ENCODE data around the gene FOXM1.

The FOXM1 gene

DNA sequence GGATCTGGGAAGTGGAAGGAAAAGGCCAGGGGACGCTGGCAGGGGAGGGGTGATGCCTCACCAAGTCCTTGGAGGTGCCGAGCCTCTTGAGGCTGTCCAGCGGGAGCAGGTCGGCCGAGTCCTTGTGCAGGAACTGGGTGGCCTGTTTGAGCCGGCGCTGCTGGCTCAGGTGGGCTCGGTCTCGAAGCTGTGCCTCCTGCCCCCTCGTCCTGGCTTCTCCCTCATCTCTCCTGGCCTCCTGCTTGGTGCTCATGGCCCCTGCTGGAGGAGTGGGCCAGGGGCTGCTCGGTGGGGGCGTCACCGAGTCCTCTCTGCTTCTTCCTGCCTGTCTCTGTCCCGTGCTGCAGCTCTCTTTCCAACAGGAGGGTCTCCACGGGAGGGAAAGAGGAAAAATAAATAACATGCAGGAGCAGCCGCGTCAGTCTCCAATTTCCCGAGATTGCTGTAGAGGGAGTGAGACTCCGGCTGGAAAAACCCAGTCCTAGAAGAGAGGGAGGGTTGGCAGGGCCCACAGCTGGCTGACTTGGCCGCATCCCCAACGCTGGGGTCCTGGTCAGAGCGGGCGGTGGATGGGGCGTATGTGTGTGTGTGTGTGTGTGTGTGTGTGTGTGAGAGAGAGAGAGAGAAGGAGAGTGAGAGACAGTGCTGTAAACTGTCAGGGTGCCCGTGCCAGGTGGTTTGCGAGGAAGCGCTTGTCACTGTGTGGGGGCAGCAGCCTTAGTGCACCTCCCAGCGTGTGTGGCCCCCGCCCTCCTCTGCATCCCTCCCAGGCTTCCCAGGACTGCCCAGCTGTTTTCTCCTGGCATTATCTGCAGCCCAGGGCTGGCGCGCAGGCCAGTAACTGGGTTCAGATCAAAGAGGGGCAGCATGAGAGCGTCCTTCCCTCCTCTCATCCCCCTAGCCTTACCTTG, 42.1 kb downstream of the FOXM1 start, which contains the start of gene NRIP2:
Gene NRIP2 (minus strand): TSS at position 455 of the 911 bp plus-strand sequence. CDS start 52 bp downstream, at position 403.
- no peak for DNase-seq

DNA sequence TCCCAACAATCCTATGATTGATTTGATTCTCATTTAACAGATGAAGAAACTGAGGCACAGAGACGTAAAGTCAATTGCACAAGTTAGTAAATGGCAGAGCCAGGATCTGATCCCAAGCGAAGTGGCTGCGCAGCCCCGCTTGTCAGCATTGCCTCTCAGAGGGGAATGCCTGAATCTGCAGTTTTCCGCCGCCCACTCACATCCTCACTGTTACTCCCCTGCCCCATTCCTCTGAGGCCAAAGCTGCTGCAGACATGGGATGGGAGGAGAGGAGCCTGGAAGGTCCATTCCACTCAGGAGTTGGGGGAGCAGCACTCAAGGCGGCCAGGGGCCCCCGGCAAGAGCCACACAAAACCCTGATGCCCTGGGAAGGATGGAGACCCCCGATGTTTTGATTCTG, 43.2 kb downstream of the FOXM1 start:
- no peak for DNase-seq

DNA sequence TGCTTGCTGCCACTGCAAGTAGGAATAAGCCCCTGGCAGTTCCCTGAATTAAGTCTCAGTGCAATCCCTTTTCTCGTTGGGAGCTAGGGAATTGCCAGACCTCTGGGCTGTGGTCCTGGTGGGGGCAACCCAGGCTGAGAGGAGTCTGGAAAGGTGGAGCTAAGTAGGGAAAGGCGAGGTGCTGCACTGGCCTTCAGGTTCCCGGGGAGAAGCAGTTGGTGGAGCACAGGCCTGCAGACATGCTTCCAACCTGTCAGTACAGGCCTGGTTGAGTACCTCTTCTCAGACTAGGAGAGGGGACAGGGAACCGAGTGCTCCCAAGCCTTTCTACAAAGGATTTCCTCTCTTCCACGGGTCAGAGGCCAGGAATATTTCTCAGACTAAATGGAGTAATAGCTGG, 43.6 kb downstream of the FOXM1 start:
- DNase-seq, result no peak

DNA sequence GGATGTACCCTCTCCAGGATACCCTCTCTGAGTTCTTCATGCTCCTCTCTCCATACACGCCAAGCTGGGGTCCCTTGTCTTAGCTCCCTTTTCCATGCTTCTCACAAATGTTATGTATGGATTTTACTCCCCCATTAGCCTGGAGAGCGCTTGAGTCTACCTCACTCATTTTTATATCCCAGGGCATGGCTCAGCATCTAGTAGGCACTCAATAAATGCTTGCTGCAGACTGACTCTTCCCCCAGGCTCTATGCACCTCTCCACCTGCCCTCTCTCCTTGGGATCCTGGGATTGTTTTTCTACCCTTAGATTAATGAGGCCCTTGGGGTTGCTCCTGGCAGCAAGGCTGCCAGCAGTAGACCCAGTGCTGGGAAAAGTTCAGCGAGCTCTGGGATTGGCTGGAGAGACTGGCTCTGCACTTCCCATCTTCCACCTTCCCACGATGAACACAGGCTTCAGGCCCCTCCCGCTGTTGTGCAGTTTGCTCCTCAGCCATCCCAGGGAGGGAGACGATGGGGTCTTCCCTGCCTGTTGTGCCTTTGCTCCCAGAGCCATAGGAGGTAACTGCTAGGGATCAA, 44.3 kb downstream of the FOXM1 start:
- DNase-seq, result no peak

DNA sequence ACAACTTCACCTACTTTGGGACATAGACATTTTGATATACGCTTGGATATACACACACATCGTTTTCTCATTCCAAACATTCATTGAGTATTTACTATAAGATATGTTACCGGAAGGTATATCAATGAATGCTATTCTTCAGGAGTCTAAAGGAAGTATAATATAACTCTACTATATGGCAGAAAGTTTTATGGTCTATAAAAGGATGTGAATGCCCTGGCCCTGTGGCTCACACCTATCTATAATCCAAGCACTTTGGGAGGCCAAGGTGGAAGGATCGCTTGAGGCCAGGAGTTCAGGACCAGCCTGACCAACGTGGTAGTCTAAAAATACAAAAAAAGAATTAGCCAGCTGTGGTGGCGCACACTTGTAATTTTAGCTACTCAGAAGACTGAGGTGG, 47.7 kb downstream of the FOXM1 start:
- no peak for DNase-seq

DNA sequence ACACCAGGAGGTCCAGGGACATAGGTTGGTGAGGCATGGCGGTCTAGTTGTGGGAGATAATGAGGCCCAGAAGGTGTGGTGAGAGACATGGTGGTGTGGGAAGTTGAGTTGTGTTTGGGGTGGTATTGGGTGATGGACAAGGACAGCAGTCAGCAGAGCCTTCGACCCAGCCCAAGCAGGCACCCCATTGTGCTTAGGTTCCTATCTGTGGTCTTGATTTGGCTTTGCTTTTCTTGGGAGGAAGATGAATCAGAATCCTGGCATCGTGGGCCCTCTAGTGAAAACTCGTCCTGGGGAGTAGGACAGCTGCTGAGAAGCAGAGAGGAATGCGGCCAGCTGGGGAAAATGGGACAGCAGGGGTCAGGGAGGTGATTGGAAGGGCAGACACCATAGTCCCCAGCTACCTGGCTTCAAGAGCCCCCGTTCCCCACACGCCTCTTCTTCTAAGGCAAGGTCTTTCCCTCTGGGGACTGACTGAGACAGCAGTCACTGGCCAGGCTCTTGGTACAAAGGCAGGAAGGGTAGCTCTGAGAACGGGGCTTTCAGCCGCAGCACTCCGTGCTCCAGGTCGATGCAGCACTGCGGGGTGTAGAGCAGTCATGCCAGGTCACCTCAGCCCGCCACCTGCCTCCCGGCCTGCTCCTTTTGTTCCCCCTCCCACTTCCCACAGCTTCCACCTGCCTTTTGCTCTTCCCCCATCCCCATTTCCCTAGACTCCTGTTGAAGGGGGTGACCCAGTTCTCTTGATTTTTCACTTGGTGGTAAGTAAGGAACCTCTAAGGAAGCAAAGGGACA, 50.1 kb downstream of the FOXM1 start:
- no peak for DNase-seq

DNA sequence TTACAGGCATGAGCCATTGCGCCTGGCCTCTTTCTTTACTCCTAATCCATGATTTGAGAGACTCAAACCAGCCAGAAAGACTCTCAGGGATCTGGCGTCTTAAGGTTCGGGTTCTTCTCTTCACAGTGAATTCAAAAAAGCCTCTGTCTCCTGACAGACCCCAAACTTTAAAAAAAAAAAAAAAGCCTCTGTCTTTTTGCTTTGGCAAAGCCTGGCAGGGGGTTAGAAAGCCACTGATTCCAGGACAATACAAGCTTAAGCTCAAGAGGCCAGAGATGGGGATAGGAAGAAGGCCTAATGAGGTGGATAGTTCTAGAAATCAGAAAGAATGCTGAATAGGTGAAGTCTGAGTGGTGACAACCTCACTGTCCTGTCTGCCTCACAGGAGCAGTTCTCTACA, 50.9 kb downstream of the FOXM1 start:
- DNase-seq, result no peak

DNA sequence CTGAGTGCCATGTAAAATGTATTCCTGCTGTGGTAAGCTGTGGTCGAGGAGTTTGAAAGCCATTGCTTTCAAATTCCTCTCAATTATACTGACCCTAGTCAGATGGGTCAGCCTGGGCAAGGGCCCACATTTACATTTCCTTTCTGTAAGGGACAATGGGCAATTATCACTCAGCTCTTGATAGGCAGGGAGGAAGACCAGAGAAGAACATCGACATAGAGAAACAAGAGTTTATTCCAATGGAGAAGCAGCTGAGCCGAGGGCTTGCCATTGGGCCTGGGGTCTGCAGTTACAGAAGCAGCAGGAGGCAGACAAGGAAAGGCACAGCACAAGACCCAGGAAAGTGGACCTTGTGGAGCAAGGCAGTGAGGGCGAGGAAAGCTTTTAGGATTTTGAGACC, 51.8 kb downstream of the FOXM1 start:
- no peak for DNase-seq

DNA sequence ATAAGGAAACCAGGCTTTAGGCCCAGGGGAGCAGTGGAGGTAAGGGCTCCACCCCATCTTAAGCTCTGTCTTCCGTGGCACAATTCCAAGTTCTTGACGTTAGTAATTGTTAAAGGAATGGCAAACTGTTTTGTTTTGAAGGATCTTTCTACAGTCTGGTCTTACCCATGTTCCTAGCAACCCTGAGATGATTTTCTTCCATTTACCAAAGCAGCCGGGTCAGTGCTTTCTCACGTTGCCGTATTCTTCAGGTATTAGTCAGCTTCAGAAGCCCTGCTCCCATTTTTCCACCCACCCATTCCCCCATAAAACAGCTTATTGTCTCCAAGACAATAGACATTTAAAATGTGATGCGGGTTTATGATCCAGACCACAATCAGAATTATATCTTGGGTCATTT, 52.4 kb downstream of the FOXM1 start:
- DNase-seq, result no peak

DNA sequence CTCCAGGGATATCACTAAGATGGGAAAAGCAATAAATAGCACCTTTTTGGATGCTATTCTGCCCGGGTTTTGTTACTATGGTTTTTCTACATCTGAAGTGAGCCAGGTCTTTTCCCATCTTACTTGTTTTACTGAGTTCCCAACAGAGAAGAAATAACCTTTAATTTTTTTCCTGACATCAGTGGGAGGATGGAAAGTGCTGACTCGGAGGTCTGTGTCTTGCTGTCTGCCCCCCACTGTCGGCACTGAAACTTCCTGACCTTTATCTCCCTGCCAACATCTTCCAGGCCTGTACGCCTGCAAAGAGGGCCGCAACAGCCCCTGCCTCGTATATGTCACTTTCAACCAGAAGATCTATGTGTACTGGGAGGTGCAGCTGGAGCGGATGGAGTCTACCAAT, 53.5 kb downstream of the FOXM1 start:
- no peak for DNase-seq

DNA sequence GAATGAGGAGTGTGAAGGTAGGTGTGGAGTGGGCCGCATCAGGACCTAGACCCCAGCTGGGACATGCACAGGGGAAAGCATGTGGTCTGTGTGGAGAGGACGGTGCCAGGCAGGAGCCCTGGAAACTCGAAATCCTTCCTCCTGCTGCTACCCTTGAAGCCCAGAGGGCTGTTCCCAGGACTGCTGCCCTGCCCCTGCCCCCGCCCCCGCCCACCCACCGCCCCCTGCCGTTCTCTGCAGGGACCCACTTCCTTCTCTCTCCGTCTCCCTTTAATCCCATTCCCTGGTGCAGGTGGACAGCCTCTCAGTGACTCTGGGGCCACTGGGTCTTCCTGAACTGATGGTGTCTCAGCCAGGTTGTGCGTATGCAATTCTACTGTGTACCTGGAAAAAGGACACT, 56.5 kb downstream of the FOXM1 start:
- no peak for DNase-seq

DNA sequence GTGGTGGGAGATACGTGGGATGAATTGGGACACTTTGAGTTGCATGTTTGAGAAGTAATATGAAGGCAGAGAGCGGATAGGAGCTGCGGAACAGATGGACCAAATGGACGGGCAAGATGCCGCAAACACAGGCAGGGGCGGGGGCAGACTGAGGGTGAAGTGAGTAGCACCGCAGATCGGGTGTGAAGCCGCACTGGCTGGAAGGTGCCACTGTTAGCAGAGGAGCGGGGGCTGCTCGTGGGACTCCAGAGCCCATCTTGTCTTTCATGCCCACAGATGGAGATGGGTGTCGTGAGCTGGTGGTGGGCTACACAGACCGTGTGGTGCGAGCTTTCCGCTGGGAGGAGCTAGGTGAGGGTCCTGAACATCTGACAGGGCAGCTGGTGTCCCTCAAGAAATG, 57.2 kb downstream of the FOXM1 start:
- no peak for DNase-seq

DNA sequence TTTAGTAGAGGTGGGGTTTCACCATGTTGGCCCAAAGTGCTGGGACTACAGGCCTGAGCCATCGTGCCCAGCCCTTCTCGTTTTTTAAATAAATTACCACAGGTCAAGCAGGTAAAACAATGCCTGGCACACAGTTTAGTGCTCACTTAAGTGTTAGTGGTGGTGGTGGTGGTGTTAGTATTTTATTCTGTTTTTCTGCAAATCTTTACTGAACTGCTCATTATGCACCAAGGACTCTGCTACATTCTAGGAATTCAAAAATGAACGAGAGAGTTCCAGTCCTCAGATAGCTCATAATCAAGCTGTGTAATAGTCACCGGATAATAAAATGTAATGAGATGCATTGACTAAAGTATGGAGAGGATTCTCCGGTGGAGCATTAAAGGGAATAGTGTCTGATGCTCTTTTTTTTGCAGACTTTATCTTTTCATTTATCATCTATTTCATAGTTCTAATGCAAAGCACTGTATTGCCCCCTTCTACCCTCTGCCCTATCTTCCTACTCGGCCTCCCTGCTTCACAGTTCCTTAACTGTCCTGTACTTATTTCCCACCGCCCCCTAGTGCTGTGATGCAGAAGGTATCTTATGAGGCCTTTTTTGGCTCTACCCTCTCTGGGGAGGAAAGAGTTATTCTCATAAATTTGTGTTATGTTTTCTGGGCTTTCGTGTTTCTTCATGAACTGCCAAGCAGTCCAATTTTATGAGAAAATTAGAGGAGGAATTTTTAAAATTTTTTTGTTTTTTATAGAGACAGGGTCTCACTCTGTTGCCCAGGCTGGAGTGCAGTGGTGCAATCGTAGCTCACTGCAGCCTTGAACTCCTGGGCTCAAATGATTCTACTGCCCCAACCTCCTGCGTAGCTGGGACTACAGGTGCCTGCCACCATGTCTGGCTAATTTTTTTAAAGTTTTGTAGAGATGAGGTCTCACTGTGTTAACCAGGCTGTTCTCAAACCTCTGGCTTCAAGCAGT, 63.5 kb downstream of the FOXM1 start:
- DNase-seq, result peak; percentile 65

DNA sequence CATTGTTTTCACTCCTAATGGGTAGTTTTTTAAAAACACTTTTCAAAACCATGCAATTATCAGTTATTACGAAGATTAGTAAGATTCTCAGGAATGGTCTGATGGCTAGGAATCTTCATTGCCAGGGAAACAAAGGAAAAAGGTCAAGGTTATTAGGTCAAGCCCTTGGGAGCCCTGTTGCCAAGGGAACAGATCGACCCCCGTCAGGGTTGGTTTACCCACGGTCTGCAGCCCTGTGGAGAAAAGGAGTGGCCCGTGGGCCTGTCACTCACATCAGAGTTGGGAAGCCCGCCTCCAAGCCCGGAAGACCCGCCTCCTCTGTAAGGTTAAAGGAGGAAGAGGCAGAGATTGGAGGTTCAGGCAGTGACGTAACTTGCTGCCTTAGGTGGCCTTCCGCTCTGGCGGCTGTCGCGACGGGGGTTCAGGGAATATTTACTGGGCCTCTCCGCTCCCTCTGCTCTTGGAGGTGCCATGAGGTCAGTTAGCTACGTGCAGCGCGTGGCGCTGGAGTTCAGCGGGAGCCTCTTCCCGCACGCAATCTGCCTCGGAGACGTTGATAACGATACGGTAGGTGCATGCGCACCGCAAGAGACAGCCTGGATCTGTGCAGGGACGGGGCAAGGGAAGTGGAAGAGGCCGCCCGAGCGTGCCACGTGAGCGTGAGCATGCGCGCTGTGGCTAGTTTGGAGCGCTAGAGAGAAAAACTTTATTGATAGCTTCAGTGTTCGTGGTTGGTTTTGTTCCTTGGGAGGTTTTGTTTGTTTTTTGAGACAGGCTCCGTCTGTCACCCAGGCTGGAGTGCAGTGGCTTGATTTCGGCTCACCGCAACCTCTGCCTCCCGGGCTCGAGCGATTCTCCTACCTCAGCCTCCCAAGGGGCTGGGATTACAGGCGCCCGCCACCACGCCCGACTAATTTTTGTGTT, 64.4 kb downstream of the FOXM1 start, which contains the start of gene ITFG2:
Gene ITFG2 (plus strand): TSS at position 379 of the 924 bp plus-strand sequence. CDS start 93 bp downstream, at position 472.
- DNase-seq, result peak; percentile 97

DNA sequence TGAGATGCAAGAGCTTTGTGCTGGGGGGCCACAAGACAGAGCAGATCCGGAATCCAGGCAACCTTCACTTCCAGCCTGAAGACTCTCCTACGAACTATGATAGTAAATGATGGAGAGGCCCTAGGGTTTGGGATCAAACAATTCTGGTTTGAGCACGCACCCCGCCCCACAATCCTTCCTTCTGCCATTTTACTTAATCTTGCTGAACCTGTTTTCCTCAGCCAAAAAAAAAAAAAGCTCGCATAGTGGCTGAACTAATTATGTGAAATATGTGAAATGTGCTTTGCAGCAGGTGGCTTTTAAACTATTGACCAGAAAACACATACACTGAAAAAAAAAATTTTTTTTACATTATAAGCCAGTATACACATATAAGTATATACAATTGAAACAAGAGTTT, 65.2 kb downstream of the FOXM1 start:
- DNase-seq, result no peak
